PFSK-1 (cell line): ENCODE measurements around the gene RAB37.

Experiments
- FOXP2 ChIP-seq: optimal IDR thresholded peaks from 2 replicates; pipeline ENCODE3; 2011; ENCODE audit warnings: borderline replicate concordance, control low read depth, inconsistent platforms; ENCODE audit not compliant: insufficient read depth; ENCODE audit errors: extremely low read length, extremely low read depth
- POLR2AphosphoS5 ChIP-seq: IDR thresholded peaks from 2 replicates; pipeline ENCODE4 v1.6.1; 2012; ENCODE audit warnings: low read depth, mild to moderate bottlenecking, control low read depth, low read length, moderate library complexity
- REST ChIP-seq, 2 experiments: IDR thresholded peaks; 2 replicates each; pipeline versions ENCODE4 v1.6.1 to v1.8.0; 2011 to 2012; ENCODE audit warnings: low read depth in 2 of 2, low read length in 2 of 2, control low read depth in 1 of 2, inconsistent platforms in 1 of 2, mild to moderate bottlenecking in 1 of 2, moderate library complexity in 1 of 2; ENCODE audit not compliant: insufficient read depth in 1 of 2
- SIN3A ChIP-seq: IDR thresholded peaks from 2 replicates; pipeline ENCODE4 v1.6.1; 2012; ENCODE audit warnings: mild to moderate bottlenecking, low read length, moderate library complexity, borderline replicate concordance; ENCODE audit not compliant: insufficient read depth
- TAF1 ChIP-seq: IDR thresholded peaks from 2 replicates; pipeline ENCODE4 v1.6.1; 2012; ENCODE audit warnings: low read length, control low read depth, borderline replicate concordance; ENCODE audit not compliant: insufficient read depth

Gene RAB37

GRCh38 chr17:74790161-74791058 lies 53.4 kb downstream of the RAB37 start:
- TF ChIP-seq TAF1 = no peak
- TF ChIP-seq REST (IDR thresholded peaks at IDR 0.05; ENCODE audit: insufficient read depth in 1 of 2, low read depth in 2 of 2, low read length in 2 of 2) = no peak
- TF ChIP-seq FOXP2 = no peak
- TF ChIP-seq POLR2AphosphoS5 = no peak
- no peak for TF ChIP-seq SIN3A

GRCh38 chr17:74792586-74793105 lies 55.6 kb downstream of the RAB37 start:
- no peak for TF ChIP-seq SIN3A
- TF ChIP-seq REST (IDR thresholded peaks at IDR 0.05; ENCODE audit: insufficient read depth in 1 of 2, low read depth in 2 of 2, low read length in 2 of 2) = no peak
- no peak for TF ChIP-seq POLR2AphosphoS5
- no peak for TF ChIP-seq TAF1
- no peak for TF ChIP-seq FOXP2

GRCh38 chr17:74795327-74796020 lies 58.4 kb downstream of the RAB37 start:
- no peak for TF ChIP-seq FOXP2
- TF ChIP-seq POLR2AphosphoS5 = no peak
- no peak for TF ChIP-seq REST (IDR thresholded peaks at IDR 0.05; ENCODE audit: insufficient read depth in 1 of 2, low read depth in 2 of 2, low read length in 2 of 2)
- TF ChIP-seq SIN3A = no peak
- TF ChIP-seq TAF1 = no peak

- TF ChIP-seq POLR2AphosphoS5 (no peak), FOXP2 (no peak)
These were observed 59.2 kb downstream of the RAB37 start for GRCh38 chr17:74796211-74796610.

- TF ChIP-seq REST (IDR thresholded peaks at IDR 0.05; ENCODE audit: insufficient read depth in 1 of 2, low read depth in 2 of 2, low read length in 2 of 2) = no peak
- TF ChIP-seq FOXP2 = no peak
- TF ChIP-seq POLR2AphosphoS5 = no peak
- no peak for TF ChIP-seq SIN3A
- TF ChIP-seq TAF1 = no peak
These were observed 59.8 kb downstream of the RAB37 start for GRCh38 chr17:74796866-74797265.
